GM21526 (cell line): ENCODE measurements around the gene DPP9.
"Not testable (repeated sequence)": the region's sequence is repeated elsewhere in the genome, so short reads cannot be mapped to it uniquely, and the experiment has no call there.

Experiments used
- ATAC-seq: cut with Tn5 transposase; IDR thresholded peaks from one replicate; pipeline ENCODE4 v1.9.1; 2021; ENCODE audit warnings: moderate library complexity; ENCODE audit not compliant: unreplicated experiment, low FRiP score

DPP9 gene

DNA sequence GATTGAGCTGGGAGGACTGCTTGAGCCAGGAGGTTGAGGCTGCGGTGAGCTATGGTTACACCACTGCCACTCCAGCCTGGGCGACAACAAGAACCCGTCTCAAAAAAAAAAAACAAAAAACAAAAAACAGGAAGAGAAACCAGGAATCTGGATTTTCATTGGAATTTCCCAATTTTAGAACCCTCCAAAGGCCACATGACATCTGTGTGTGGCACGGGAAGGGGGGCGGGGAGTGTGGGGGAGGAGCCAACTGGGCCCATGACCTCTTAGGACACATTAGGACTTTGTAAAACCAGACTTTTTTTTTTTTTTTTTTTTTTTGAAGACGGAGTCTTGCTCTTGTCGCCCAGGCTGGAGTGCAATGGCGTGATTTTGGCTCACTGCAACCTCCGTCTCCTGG is 32.3 kb downstream of the DPP9 start:
- ATAC-seq: no peak

DNA sequence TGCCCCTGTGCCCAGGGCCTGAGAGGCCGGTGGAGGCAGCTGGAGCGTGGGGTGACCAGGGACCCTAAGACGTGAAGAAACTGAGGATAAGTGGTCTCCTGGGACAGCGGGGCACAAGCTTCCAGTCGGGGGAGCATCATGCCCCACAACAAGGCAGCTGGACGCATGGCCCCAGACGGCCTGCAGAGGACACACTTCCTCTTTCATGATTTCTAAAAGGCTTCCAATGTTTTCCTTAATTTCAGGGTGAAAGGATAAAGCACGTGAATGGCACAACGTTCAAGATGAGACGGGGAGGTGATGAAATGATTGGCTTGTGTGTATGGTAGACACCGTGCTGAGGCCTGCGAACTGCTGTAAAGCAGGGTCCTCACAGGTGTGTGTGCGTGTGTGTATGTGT is 33.3 kb downstream of the DPP9 start:
- no peak for ATAC-seq

DNA sequence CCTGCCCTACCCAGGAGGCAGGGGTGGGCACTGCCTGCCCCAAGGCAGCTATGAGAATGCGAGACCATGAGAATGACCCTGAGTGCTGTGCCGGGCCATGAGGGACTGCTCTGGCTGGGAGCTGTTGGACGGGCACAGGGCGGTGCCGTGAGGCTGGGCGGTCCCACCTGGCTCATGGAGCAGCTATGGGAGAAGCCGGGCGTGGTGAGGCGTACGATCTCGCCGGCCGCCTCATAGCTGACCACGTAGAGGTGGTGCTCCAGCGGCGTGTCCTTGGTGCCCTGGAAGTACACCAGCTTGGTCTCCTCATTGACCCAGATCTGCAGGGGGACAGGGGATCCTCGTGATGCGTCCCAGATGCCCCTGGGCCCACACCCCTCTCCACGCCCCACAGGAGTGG is 34.2 kb downstream of the DPP9 start:
- ATAC-seq: no peak

DNA sequence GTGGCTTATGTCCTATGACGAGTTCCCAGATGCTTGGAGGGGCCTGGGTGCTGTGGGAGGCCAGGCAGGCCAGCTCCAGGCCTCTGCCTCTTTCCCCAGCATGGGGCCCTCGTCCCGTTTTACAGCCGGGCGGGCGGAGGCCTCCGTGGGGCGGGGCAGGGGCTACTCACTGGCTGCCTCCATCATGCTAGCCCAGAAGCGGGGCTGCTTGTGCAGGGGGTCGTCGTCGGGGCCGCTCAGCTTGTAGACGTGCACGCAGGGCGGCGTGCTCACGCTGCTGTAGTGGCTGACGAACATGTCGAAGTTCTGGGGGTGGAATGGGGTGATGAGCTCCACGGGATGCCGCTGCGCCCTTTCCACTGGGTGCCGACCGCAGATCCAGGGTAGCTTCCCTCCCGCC is 35.1 kb downstream of the DPP9 start:
- no peak for ATAC-seq

DNA sequence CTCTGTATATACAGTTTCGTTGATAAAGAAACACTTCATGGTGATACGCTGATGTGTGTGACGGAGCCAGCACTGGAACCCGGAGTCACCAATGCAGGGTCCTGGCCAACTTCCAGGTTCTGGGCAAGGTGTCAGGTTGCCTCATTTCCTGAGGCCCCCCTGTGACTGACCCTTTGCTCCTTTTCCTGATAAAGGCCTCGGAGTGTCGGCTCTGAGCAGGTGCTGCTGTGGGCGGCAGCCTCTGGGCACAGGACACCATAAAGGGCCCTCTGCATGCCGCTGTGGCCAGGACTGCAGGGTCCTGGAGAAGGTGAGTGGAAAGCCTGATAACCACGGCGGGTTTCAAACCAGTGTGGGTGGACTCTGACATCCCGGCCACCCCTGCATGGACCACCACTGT is 36.2 kb downstream of the DPP9 start:
- ATAC-seq: no peak

DNA sequence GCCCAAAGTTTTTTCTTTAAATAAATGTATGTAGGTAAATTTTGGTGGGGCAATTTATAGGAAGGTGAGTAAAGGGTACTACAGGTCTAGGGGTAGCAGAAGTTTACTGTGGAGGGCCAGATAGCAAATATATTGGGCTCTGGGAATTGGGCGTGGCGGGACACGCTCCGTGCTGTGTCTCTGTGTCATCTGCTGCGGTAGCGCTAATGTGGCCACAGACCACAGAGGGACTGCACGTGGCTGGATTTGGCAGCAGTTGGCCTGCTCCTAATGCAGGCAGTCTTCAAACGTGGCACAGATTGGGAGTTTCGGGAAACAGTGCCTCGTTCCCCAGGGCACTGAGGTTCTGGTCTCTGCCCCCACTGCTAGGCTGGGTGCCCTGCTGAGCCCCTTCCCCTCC is 36.9 kb downstream of the DPP9 start:
- no peak for ATAC-seq

DNA sequence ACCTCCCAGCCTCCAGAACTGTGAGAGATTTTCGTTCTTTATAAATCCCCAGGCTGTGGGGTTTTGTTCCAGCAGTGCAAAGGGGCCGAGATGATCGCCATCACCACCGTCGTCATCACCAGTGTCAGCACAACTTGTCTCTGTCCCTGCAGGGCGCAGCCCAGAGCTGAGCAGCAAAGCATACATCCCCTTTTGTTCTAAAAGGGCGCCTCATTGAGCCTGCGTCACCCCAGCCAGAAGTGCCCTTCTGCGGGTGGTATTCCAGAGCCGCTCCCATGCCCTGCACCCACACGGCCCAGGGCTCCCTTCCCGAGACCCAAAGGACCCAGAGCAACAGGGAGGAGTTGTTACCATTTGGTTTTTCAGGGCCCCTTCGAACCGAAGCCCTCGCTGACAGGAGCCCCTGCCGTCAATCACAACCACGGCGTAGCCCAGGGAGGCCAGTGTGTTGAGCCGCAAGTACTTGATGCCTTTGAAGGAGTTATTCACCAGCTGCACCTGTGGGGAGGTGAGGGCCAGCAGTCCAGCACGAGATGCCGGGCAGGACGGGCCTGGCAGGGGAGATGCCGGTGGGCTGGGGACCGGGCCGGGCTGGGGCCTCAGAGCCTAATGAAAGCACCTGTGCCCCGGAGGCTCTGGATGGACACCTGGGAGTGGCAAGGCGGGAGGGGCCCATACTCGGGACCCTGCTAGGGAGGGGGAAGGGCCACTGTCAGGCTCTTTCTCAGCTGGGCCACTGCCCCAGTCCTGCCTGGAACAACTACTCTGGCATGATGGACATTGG is 39.1 kb downstream of the DPP9 start:
- ATAC-seq: no peak

DNA sequence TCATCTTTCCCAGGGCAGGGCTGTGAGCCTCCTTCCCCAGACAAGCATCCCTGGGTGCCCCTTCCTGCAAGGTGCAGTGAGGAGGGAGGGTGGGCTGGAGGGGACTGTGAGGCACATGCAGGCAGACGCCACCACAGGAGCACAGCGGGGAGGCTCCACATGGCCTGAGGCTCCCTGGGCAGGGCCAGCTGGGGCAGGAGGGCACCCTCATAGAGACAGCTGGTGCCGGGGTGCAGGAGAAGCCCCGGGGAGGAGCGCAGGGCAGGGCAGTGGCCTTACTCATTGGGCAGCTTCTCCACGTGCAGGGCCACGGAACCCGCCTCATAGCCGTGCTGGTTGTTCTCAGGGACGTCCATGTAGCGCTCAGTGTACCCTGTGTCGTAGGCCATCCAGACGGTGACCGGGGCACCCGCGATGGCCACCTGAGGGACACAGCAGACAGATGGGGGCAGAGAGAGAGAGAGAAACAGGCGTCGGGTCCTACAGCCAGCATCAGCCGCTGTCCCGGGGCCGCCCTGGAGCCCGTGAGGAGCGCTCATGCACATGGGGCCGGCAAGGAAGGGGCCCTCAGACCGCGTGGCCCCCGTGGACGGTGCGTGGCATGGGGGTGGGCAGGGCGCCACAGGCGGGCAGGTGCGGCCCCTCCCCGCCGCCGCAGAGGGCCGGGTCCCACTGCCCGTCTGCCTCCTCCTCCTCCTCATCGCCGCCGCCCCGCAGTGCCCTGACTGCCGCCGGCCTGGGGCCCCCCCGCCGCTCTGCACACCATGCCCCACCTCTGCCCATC is 41.0 kb downstream of the DPP9 start:
- no peak for ATAC-seq

DNA sequence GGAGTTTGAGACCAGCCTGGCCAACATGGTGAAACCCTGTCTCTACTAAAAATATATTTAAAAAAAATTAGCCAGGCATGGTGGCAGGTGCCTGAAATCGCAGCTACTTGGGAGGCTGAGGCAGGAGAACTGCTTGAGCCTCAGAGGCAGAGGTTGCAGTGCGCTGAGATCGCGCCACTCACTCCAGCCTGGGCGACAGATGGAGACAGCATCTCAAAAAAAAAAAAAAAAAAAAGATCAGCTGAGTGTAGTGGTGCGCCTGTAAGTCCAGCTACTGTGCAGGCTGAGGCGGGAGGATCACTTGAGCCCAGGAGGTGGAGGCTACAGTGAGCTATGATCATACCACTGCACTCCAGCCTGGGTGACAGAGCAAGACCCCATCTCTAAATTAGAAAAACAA is 43.6 kb downstream of the DPP9 start:
- ATAC-seq: not testable (repeated sequence)

DNA sequence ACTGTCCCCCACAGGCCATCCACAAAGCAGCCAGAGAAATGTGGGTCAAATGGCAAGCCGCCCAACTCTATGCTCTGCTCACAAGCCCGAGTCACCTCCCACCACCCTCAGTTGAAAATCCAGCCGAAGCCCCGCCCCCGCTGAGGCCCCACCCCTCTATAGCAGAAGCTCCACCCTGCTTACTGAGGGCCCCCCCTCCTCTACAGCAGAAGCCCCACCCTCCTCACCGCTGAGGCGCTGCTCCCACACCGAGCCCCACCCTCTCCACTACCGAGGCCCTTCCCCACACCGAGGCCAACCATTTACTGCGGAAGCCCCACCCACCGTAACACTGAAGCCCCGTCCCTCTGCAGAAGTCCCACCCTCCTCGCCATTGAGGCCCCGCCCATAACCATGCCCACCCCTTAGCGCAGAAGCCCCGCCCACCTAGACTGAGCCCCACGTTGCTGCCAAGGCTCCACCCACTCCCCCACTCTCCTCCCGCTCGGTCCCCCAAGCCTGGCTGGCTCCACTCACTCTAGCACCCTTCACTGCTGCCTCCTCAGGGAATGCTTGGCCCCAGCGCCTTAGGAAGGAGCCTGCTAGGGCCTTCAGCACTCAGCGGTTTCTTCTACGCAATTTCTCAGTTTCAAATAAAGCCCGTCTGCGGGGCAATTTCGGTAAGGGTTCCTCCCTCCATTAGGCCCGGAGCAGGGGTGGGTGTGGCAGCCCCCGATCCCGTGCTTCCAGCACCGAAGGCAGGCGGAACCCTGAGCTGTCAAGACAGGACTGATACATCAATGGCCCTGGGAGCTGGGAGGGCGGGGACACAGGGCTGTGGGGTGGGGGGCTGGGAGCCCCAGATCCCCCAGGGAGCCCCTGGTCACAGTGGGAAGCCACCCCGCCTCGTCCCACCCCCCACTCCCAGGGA is 44.5 kb downstream of the DPP9 start:
- ATAC-seq: no peak

DNA sequence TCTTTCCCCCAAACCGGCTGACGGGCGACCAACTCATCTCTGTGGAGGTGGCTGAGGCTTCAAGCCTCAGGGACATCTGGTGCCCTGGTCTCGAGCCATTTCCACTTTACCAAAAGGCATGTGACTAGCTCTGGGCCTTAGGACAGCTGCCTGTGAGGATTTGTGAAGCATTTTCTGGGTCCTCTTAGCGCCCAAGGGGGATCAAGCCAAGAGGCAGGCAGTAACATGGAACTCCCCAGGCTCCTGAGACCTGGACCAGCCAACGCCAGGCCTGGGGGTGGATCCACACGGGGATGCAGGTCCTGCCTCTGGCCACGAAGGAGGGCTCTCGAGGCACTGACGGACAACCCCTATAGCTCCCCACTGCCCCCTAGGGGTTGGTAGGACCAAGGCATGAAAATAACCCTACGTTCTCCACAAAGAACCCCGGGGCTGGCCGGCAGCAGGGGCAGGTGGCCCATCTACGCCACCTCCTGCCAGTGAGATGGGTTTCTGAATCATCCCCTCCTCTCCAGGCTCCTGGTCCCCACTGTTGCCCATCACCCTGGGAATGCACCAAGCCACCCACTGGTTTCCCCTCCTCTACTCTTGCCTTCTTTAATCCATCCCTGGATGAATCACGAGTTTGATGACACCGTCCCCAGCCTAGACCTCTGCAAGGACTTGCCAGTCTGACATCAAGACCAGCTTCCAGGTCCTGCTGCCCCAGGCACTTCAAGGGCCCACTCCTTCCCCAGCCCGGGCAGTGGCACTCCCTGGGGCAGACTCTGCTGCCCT is 46.5 kb downstream of the DPP9 start:
- no peak for ATAC-seq

DNA sequence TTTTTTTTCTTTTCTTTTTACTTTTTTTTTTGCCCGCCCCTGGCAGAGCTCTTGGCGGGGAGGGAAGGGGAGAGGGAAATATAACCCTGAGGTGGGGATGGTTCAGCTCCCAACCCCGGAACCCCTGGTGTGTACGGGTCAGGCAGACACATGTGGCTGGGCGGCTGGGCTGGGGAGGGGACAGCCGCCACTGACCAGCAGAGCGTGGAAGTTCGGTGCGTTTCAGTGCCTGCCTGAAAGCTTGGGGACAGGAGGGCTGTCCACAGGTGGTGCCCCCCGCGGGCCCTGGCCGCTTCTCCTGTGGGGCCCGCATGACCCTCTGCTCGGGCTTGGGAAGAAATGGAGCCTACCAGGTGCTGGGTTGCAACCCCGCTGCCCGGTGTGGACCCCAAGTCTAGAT is 48.3 kb downstream of the DPP9 start:
- no peak for ATAC-seq

DNA sequence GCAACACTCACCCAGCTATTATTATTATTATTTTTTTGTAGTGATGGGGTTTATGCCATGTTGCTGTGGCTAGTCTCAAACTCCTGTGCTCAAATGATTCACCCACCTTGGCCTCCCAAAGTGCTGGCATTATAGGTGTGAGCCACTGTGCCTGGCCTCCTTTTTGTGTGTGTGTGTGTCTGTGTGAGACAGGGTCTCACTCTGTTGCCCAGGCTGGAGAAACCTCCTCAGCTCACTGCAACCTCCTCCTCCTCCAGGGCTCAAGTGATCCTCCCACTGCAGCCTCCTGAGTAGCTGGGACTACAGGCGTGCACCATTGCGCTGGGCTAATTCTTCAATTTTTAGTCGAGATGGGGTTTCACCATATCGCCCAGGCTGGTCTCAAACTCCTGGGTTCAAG is 49.9 kb downstream of the DPP9 start:
- ATAC-seq: no peak

DNA sequence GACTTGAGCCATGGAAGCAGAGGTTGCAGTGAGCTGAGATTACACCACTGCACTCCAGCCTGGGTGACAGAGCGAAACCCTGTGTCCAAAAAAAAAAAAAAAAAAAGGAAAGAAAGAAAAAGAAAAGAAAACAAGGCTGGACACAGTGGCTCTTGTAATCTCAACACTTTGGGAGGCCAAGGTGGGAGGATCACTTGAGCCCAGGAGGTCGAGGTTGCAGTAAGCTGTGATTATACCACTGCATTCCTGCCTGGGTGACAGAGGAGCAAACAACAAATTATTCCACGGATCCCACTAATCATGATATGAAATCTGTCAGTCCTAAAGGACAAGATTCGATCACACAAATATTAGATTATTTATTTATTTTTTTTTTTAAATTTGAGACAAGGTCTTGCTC is 50.4 kb downstream of the DPP9 start:
- ATAC-seq: no peak

DNA sequence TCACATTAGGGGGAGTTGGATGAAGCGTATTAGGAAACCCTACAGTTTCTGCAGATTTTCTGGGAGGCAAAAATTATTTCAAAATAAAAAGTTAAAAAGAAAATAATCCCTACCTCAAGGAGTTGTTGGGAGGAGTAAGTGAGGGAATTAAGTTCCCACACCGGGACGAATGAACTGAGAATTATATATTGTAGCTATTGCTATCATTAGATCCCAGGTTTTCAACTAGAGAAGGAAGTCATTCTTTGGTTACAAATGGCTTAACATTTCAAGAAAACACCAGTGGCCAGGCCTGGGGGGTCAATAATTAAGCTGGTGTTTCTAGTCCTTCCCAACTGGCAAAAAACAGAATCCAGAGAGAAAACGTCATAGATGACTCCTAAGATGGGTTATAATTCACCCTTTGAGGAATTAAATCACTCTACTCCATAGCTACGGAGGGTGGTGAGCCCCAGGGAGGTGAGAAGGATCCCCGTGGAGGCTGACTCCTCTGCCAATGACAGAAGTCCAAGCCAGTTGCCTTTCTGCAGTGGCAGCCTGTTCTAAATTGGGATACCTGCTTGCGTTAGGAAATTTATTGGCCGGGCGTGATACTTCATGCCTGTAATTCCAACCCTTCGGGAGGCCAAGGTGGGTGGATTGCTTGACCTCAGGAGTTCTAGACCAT is 52.3 kb downstream of the DPP9 start:
- no peak for ATAC-seq

DNA sequence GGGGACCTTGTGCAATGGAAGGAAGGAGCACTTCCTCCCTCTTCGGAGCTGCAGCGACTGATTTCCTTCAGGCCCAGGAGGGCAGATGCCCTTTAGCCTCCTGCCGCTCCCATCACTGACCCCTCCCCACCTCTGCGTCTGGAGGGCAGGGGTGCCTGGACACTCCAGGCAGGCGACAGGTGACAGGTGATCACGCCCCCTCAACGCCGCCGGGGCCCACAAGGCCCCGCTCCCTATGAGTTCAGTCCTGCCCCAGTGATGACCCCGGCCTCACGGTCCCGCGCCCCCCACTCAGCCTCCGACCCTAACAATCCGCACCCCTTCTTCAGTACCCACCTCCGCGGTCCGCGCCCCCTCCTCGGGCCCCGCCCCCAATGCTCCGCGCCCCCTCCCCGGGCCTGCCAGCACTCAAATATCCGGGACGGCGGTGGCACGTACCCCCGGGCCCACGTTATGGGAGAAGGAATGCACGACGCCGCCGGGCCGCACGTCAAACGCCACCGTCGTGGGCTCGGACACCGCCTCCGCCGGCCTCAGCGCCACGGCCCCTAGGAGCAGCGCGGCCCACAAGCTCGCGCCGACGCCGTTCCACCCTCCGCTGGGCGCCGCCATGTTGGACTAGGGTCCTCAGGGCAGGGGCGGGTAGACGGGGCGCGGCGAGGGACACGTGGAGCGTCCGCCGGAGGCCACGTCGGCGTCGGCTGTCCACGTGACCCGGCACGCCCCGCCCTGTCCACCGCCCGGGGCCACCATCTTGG is 53.7 kb downstream of the DPP9 start, which contains the start of gene MYDGF:
Gene MYDGF, minus strand, starts transcription at position 620 of the 758 bp plus-strand sequence. Its CDS starts 8 bp downstream, at position 612.
- peak; percentile 80 for ATAC-seq

DNA sequence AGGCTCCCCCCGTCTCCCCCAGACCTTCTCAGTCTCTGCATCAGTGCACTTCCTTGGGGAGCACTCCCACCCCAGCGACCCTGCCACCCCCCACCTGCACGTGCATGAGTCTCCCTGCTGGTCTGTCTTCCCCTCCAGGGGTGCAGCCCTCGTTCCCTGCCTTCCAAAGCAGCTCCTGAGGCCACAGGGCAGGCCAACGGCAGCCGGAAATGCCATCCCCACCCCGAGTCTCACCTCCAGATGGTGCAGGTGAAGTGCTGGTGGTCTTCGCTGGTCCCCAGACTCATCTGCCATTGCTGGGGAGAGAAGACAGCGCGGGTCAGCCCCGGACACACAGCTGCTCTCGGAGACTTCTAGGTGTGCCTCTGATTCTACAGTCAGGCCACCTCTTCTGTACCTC is 59.0 kb downstream of the DPP9 start:
- ATAC-seq: no peak

DNA sequence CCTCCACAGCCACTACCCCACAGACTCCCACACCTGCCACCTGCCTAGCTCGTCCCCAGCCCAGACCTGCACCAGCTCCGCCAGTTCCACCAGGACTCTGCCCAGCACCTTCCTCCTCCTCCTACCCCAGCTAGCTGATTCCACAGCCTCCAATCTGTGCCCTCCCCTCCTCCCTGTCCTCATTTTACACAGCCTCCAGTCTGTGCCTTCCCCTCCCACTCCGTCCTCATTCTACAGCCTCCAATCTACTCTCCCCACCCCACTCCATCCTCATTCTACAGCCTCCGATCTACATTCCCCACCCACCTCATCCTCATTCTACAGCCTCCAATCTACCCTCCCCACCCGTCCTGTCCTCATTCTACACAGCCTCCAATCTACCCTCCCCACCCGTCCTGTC is 60.8 kb downstream of the DPP9 start:
- ATAC-seq: no peak
